GM12864 (cell line): Measurements from ENCODE around the gene GPR6.

ENCODE experiments used
- DNase-seq: peaks from one replicate; pipeline ENCODE4 v3.0.0-alpha.2; 2011; ENCODE audit warnings: low read depth
- H3K4me3 ChIP-seq: 2 replicates; pipeline ENCODE4 v1.5.1; 2011; ENCODE audit warnings: mild to moderate bottlenecking, low read depth, low read length, control low read depth
- CTCF ChIP-seq: IDR thresholded peaks from 2 replicates; pipeline ENCODE4 v1.5.1; 2011; ENCODE audit warnings: low read depth, mild to moderate bottlenecking, moderate library complexity, low read length, control low read depth, inconsistent platforms; ENCODE audit errors: missing control alignments

Gene GPR6

GRCh38 chr6:109998159-109998785 is 20.2 kb downstream of the GPR6 start:
- TF ChIP-seq CTCF = no peak
- no peak for DNase-seq
- H3K4me3 ChIP-seq = no peak overlapping the region

- no peak for DNase-seq
- H3K4me3 ChIP-seq = no peak overlapping the region
- TF ChIP-seq CTCF = no peak
Observed at GRCh38 chr6:109999740-110000139, 21.6 kb downstream of the GPR6 start.

- H3K4me3 ChIP-seq = no peak overlapping the region
- TF ChIP-seq CTCF = no peak
- no peak for DNase-seq
Observed at GRCh38 chr6:110002676-110003075, 24.6 kb downstream of the GPR6 start.

- TF ChIP-seq CTCF = no peak
- no peak overlapping the region for H3K4me3 ChIP-seq
- DNase-seq = no peak
Observed at GRCh38 chr6:110013386-110013785, 35.3 kb downstream of the GPR6 start.

GRCh38 chr6:110015206-110015605 is 37.1 kb downstream of the GPR6 start:
- no peak for DNase-seq
- no peak for TF ChIP-seq CTCF
- no peak overlapping the region for H3K4me3 ChIP-seq

- no peak for DNase-seq
- no peak overlapping the region for H3K4me3 ChIP-seq
- TF ChIP-seq CTCF = no peak
Observed at GRCh38 chr6:110017306-110017705, 39.2 kb downstream of the GPR6 start.

GRCh38 chr6:110017946-110018345 is 39.8 kb downstream of the GPR6 start:
- H3K4me3 ChIP-seq = no peak overlapping the region
- no peak for DNase-seq
- TF ChIP-seq CTCF = no peak
